Inferior parietal cortex (tissue), 1 donor: ENCODE results near the gene PMP22.
"Not testable (repeated sequence)": the region's sequence is repeated elsewhere in the genome, so short reads cannot be mapped to it uniquely, and the experiment has no call there.

ENCODE experiments used
- DNase-seq: peaks from one replicate; pipeline ENCODE4 v3.0.0-alpha.2; 2016; ENCODE audit errors: extremely low spot score

Gene PMP22

GRCh38 chr17:15213381-15214087, 51.6 kb downstream of the PMP22 start:
- peak; percentile 38 for DNase-seq

- DNase-seq: no peak
Measured at GRCh38 chr17:15210247-15210646, 54.9 kb downstream of the PMP22 start.

GRCh38 chr17:15203062-15203461, 62.1 kb downstream of the PMP22 start:
- DNase-seq: not testable (repeated sequence)

- not testable (repeated sequence) for DNase-seq
Measured at GRCh38 chr17:15200574-15200973, 64.6 kb downstream of the PMP22 start.

- no peak for DNase-seq
Measured at GRCh38 chr17:15197229-15197628, 67.9 kb downstream of the PMP22 start.

- no peak for DNase-seq
Measured at GRCh38 chr17:15194859-15195277, 70.3 kb downstream of the PMP22 start.

GRCh38 chr17:15185625-15185991, 79.5 kb downstream of the PMP22 start:
- no peak for DNase-seq

GRCh38 chr17:15184872-15185624, 80.1 kb downstream of the PMP22 start:
- no peak for DNase-seq

- DNase-seq: no peak
Measured at GRCh38 chr17:15181816-15182215, 83.3 kb downstream of the PMP22 start.

- no peak for DNase-seq
Measured at GRCh38 chr17:15181333-15181732, 83.8 kb downstream of the PMP22 start.

- DNase-seq: peak; percentile 4
Measured at GRCh38 chr17:15180121-15180561, 85.0 kb downstream of the PMP22 start.
